Endodermal cell (in vitro differentiated cells): ENCODE data around the gene SP1. TPM values are rescaled to one million over a fixed set of nuclear protein-coding genes. Genes with fewer than 3 reads are reported as not detected.

Experiments
- DNase-seq: peaks from one replicate; pipeline ENCODE4 v3.0.0-alpha.2; 2017
- H3K27ac ChIP-seq: 2 replicates; pipeline ENCODE4 v1.5.1; 2013; ENCODE audit warnings: mild to moderate bottlenecking, low read depth, low read length, moderate library complexity
- H3K27me3 ChIP-seq: 2 replicates; pipeline ENCODE4 v1.6.1; 2013; ENCODE audit warnings: mild to moderate bottlenecking, low read length, moderate library complexity; ENCODE audit not compliant: insufficient read depth, control insufficient read depth, poor library complexity, severe bottlenecking
- H3K36me3 ChIP-seq: 2 replicates; pipeline ENCODE4 v1.7.0; 2013; ENCODE audit warnings: mild to moderate bottlenecking, low read length, moderate library complexity; ENCODE audit not compliant: control insufficient read depth, insufficient read depth
- H3K4me1 ChIP-seq: one replicate; pipeline ENCODE4 v1.7.0; 2013; ENCODE audit warnings: low read length; ENCODE audit not compliant: control insufficient read depth, insufficient read depth
- H3K4me3 ChIP-seq: 2 replicates; pipeline ENCODE4 v1.5.1; 2013; ENCODE audit warnings: mild to moderate bottlenecking, low read length, moderate library complexity
- H3K9ac ChIP-seq: 2 replicates; pipeline ENCODE4 v1.6.1; 2013; ENCODE audit warnings: mild to moderate bottlenecking, low read length, moderate library complexity; ENCODE audit not compliant: poor library complexity, severe bottlenecking; ENCODE audit errors: extremely low read depth
- H3K9me3 ChIP-seq: 2 replicates; pipeline ENCODE4 v1.6.1; 2013; ENCODE audit warnings: mild to moderate bottlenecking, low read length, moderate library complexity; ENCODE audit not compliant: control insufficient read depth
- H3K27ac Mint-ChIP-seq: 2 replicates; pipeline ENCODE4 v1.8.0; 2020; ENCODE audit warnings: mixed read lengths
- H3K27me3 Mint-ChIP-seq: 2 replicates; pipeline ENCODE4 v1.8.0; 2021; ENCODE audit warnings: mild to moderate bottlenecking, mixed read lengths; ENCODE audit not compliant: insufficient read depth
- H3K36me3 Mint-ChIP-seq: 2 replicates; pipeline ENCODE4 v1.8.0; 2020; ENCODE audit warnings: low read depth, mixed read lengths
- H3K4me1 Mint-ChIP-seq: 2 replicates; pipeline ENCODE4 v1.8.0; 2020; ENCODE audit warnings: mixed read lengths
- H3K4me3 Mint-ChIP-seq: 2 replicates; pipeline ENCODE4 v1.8.0; 2020; ENCODE audit warnings: mild to moderate bottlenecking, moderate library complexity, mixed read lengths
- H3K9me3 Mint-ChIP-seq: 2 replicates; pipeline ENCODE4 v1.8.0; 2020; ENCODE audit warnings: mild to moderate bottlenecking, mixed read lengths
- WGBS, 2 experiments: methylation state at CpG; one replicate each; pipeline versions ENCODE4 v1.1.5 to v1.1.7; 2013; ENCODE audit warnings: missing lambda C conversion rate in 2 of 2, mixed read lengths in 1 of 2; ENCODE audit not compliant: insufficient coverage in 1 of 2, insufficient read length in 1 of 2; 5-methylcytosine and 5-hydroxymethylcytosine counted together
- total RNA-seq, 2 donors: library from RNA; stranded (reverse); fragmentation: NEBNext Ultra II Directional in 1 of 2; extraction: Animal tissue kit (Norgen Biotek cat#: 25700) in 1 of 2; gene quantifications; 2 replicates in 1 of 2; 3 replicates in 1 of 2; pipeline ENCODE4 v1.2.1, GENCODE V29; 2021
- TF ChIP-seq, protein P1 (sequence below): fragments of 200-600 bp; sonication (generic); conservative IDR thresholded peaks from 2 replicates; pipeline ENCODE4 v1.5.0; 2021; ENCODE audit warnings: antibody characterized with exemption, mild to moderate bottlenecking

Gene SP1
- total RNA-seq, 2 donors from 2014 or later = 91.2 to 99.5 TPM

DNA sequence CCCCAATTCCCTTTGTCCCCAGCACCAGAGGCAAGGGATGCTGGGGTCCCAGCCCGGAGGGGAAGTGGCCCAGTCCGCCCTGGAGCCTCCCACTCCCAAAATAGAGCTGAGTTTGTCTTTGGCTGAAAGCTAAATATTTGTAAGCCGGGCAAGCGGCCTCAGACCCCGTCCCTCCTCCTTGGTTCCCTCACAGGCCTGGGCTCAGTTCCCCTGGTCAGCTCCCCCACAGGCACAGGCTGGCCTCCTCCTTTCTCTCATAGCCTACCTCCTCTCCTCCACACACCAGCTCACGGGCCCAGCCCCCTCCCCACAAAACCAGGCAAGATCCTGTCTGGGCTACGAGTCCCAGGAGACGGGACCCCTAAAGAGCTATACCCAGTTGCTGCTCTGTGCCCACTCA lies 45.2 kb upstream of the SP1 start:
- Histone ChIP-seq H3K4me1 (no peaks in the 10 kb centered on the region), H3K27ac (no peak overlapping the region), H3K9ac (no peak overlapping the region), H3K4me3 (no peak overlapping the region), H3K27me3 (no peaks in the 10 kb centered on the region), H3K36me3 (no peaks in the 10 kb centered on the region), H3K9me3 (no peaks in the 10 kb centered on the region)
- Mint-ChIP-seq H3K36me3 (no peaks in the 10 kb centered on the region), H3K4me1 (peaks cover 10% of the 10 kb centered on the region), H3K4me3 (no peak overlapping the region), H3K27ac (no peak overlapping the region), H3K27me3 (peaks cover 31% of the 10 kb centered on the region), H3K9me3 (no peaks in the 10 kb centered on the region)
- peak; percentile 54 for DNase-seq
- WGBS, 2 experiments = 84 to 91% methylated on average over 4 to 8 of the region's 8 CpGs
- TF ChIP-seq, protein P1, sequence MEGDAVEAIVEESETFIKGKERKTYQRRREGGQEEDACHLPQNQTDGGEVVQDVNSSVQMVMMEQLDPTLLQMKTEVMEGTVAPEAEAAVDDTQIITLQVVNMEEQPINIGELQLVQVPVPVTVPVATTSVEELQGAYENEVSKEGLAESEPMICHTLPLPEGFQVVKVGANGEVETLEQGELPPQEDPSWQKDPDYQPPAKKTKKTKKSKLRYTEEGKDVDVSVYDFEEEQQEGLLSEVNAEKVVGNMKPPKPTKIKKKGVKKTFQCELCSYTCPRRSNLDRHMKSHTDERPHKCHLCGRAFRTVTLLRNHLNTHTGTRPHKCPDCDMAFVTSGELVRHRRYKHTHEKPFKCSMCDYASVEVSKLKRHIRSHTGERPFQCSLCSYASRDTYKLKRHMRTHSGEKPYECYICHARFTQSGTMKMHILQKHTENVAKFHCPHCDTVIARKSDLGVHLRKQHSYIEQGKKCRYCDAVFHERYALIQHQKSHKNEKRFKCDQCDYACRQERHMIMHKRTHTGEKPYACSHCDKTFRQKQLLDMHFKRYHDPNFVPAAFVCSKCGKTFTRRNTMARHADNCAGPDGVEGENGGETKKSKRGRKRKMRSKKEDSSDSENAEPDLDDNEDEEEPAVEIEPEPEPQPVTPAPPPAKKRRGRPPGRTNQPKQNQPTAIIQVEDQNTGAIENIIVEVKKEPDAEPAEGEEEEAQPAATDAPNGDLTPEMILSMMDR = no peak

GRCh38 chr12:53336181-53336681 lies 43.7 kb upstream of the SP1 start, which contains the start of gene SP7:
TSS of gene SP7 (minus strand) at chr12:53336354. CDS start at chr12:53335646, 708 bp downstream.
- Mint-ChIP-seq H3K27ac (no peak within 1 kb of the TSS), H3K4me1 (peaks cover 10% of the 10 kb centered on the region), H3K27me3 (peaks cover 35% of the 10 kb centered on the region), H3K9me3 (no peaks in the 10 kb centered on the region), H3K36me3 (no peaks in the 10 kb centered on the region), H3K4me3 (no peak within 1 kb of the TSS)
- TF ChIP-seq, protein P1 = no peak
- H3K36me3 ChIP-seq = no peaks in the 10 kb centered on the region
- no peaks in the 10 kb centered on the region for H3K9me3 ChIP-seq
- no peak within 1 kb of the TSS for H3K27ac ChIP-seq
- no peak within 1 kb of the TSS for H3K9ac ChIP-seq
- H3K27me3 ChIP-seq = no peaks in the 10 kb centered on the region
- DNase-seq = peak; percentile 56
- H3K4me1 ChIP-seq = no peaks in the 10 kb centered on the region
- H3K4me3 ChIP-seq = no peak within 1 kb of the TSS
- WGBS, 2 experiments = 78 to 89% methylated on average over 5 to 13 of the region's 15 CpGs

DNA sequence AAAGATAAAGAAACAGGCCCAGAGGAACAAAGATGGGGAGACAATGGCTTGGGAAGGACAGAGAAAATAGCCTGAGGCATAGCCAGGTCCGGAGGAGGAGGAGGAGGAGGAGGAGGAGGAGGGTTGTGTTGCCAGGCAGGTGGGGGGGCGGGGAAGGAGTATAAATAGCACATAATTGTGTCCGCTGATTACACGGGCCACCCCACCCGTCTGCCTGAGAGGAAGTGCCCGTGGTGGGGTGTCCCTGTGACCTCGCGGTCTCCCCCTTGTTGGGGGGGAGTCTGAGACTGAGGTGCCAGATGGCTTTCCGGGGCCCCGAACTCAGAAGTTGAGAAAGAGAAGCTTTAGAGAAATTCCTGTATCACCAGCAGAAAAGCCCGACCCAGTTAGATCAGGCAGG lies 42.0 kb upstream of the SP1 start:
- H3K36me3 Mint-ChIP-seq = no peaks in the 10 kb centered on the region
- H3K4me3 Mint-ChIP-seq = no peak overlapping the region
- Histone ChIP-seq H3K9ac (no peak overlapping the region), H3K27ac (no peak overlapping the region), H3K4me1 (no peaks in the 10 kb centered on the region), H3K36me3 (no peaks in the 10 kb centered on the region), H3K27me3 (no peaks in the 10 kb centered on the region), H3K4me3 (no peak overlapping the region), H3K9me3 (no peaks in the 10 kb centered on the region)
- H3K27ac Mint-ChIP-seq = no peak overlapping the region
- WGBS, 2 experiments = 42 to 63% methylated on average over 8 to 11 of the region's 11 CpGs
- TF ChIP-seq, protein P1 = no peak
- peaks cover 35% of the 10 kb centered on the region for H3K27me3 Mint-ChIP-seq
- no peaks in the 10 kb centered on the region for H3K9me3 Mint-ChIP-seq
- DNase-seq = no peak
- peaks cover 10% of the 10 kb centered on the region for H3K4me1 Mint-ChIP-seq
